Measurements from ENCODE around the gene CDK5. TPM values are rescaled to one million over a fixed set of nuclear protein-coding genes. Genes with fewer than 3 reads are reported as not detected.

Gene CDK5
- polyA plus RNA-seq, 1 donor, result 17.8 TPM

- no peak for DNase-seq
These were observed 18.3 kb upstream of the CDK5 start for GRCh38 chr7:151075978-151076426.

- no peak for DNase-seq
These were observed 17.9 kb upstream of the CDK5 start for GRCh38 chr7:151075662-151075971.

- DNase-seq, result no peak
These were observed 17.3 kb upstream of the CDK5 start for GRCh38 chr7:151074817-151075661.

GRCh38 chr7:151073990-151074389 is 16.3 kb upstream of the CDK5 start:
- DNase-seq, result no peak

GRCh38 chr7:151071032-151071866 is 13.6 kb upstream of the CDK5 start:
- DNase-seq, result no peak

- DNase-seq, result no peak
These were observed 12.9 kb upstream of the CDK5 start for GRCh38 chr7:151070574-151070960.

GRCh38 chr7:151069841-151070573 is 12.3 kb upstream of the CDK5 start:
- no peak for DNase-seq

- DNase-seq, result no peak
These were observed 10.5 kb upstream of the CDK5 start for GRCh38 chr7:151068069-151068773.

GRCh38 chr7:151066273-151066974 is 8.7 kb upstream of the CDK5 start:
- no peak for DNase-seq

GRCh38 chr7:151065516-151065915 is 7.8 kb upstream of the CDK5 start:
- no peak for DNase-seq

- no peak for DNase-seq
These were observed 7.3 kb upstream of the CDK5 start for GRCh38 chr7:151064993-151065392.

GRCh38 chr7:151064454-151064853 is 6.8 kb upstream of the CDK5 start:
- no peak for DNase-seq

GRCh38 chr7:151063212-151063561 is 5.5 kb upstream of the CDK5 start:
- DNase-seq, result no peak

- DNase-seq, result peak; percentile 77
These were observed 4.9 kb upstream of the CDK5 start for GRCh38 chr7:151062399-151063211.

GRCh38 chr7:151062111-151062398 is 4.4 kb upstream of the CDK5 start:
- no peak for DNase-seq

GRCh38 chr7:151061213-151062110 is 3.8 kb upstream of the CDK5 start:
- no peak for DNase-seq

GRCh38 chr7:151060416-151061212 is 2.9 kb upstream of the CDK5 start:
- no peak for DNase-seq

- no peak for DNase-seq
These were observed 2.4 kb upstream of the CDK5 start for GRCh38 chr7:151060113-151060415.
